ENCODE results near the gene MXRA8.

GRCh38 chr1:1312450-1313314 lies 45.7 kb downstream of the MXRA8 start:
- TF ChIP-seq CTCF (IDR thresholded peaks at IDR 0.05) (no peak), POLR2AphosphoS5 (IDR thresholded peaks at IDR 0.05) (no peak)
